Measurements from ENCODE around the gene SNAPC5. TPM values are rescaled to one million over a fixed set of nuclear protein-coding genes. Genes with fewer than 3 reads are reported as not detected.

SNAPC5 gene
- total RNA-seq, 1 donor = 14.2 TPM

- no peak overlapping the region for H3K4me3 ChIP-seq (ENCODE audit: low read depth, low read length)
- TF ChIP-seq, protein P1, sequence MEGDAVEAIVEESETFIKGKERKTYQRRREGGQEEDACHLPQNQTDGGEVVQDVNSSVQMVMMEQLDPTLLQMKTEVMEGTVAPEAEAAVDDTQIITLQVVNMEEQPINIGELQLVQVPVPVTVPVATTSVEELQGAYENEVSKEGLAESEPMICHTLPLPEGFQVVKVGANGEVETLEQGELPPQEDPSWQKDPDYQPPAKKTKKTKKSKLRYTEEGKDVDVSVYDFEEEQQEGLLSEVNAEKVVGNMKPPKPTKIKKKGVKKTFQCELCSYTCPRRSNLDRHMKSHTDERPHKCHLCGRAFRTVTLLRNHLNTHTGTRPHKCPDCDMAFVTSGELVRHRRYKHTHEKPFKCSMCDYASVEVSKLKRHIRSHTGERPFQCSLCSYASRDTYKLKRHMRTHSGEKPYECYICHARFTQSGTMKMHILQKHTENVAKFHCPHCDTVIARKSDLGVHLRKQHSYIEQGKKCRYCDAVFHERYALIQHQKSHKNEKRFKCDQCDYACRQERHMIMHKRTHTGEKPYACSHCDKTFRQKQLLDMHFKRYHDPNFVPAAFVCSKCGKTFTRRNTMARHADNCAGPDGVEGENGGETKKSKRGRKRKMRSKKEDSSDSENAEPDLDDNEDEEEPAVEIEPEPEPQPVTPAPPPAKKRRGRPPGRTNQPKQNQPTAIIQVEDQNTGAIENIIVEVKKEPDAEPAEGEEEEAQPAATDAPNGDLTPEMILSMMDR (IDR thresholded peaks at IDR 0.05; ENCODE audit: insufficient read depth, low read depth, low read length) = no peak
- DNase-seq (ENCODE audit: low read depth) = no peak
Observed at GRCh38 chr15:66491846-66492245, 5.7 kb downstream of the SNAPC5 start.

DNA sequence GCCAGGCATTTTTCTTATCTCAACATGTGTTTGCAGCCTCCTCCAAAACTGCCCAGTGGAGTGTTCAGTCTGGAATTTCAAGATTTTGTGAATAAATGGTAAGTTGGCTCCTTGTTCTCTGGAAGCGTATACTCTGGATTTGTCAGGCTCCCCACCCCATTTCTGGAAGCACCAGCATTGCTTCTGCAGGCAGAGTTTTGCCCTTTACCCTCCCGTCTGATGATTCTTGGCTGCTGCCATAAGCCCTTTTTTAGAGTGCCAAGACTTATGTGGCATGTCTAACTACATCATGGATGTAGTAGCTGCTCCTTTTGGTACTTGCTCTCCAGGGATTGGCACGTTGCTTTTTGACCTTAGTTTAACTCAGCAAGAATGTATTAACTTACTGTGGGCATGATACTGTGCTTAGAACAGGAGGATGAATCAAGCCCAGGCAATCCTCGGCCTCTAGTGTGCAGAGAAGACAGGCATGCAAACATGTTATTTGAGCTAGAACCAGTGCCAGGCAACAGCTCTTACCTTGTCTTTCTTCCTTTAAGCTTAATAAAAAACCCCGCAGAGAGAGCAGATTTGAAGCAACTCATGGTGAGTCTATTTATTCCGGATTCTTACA lies 8.3 kb downstream of the SNAPC5 start:
- DNase-seq (ENCODE audit: low read depth) = no peak
- TF ChIP-seq, protein P1 (IDR thresholded peaks at IDR 0.05; ENCODE audit: insufficient read depth, low read depth, low read length) = no peak

GRCh38 chr15:66488525-66488924 lies 9.0 kb downstream of the SNAPC5 start:
- DNase-seq (ENCODE audit: low read depth) = no peak
- TF ChIP-seq, protein P1 (IDR thresholded peaks at IDR 0.05; ENCODE audit: insufficient read depth, low read depth, low read length) = no peak

More for the DNA sequence above, 8.3 kb downstream of the SNAPC5 start:
- no peak overlapping the region for H3K4me3 ChIP-seq (ENCODE audit: low read depth, low read length)

GRCh38 chr15:66486887-66487286 lies 10.7 kb downstream of the SNAPC5 start:
- H3K4me3 ChIP-seq (ENCODE audit: low read depth, low read length) = no peak overlapping the region
- no peak for DNase-seq (ENCODE audit: low read depth)
- TF ChIP-seq, protein P1 (IDR thresholded peaks at IDR 0.05; ENCODE audit: insufficient read depth, low read depth, low read length) = no peak

More at GRCh38 chr15:66488525-66488924, 9.0 kb downstream of the SNAPC5 start:
- no peak overlapping the region for H3K4me3 ChIP-seq (ENCODE audit: low read depth, low read length)

DNA sequence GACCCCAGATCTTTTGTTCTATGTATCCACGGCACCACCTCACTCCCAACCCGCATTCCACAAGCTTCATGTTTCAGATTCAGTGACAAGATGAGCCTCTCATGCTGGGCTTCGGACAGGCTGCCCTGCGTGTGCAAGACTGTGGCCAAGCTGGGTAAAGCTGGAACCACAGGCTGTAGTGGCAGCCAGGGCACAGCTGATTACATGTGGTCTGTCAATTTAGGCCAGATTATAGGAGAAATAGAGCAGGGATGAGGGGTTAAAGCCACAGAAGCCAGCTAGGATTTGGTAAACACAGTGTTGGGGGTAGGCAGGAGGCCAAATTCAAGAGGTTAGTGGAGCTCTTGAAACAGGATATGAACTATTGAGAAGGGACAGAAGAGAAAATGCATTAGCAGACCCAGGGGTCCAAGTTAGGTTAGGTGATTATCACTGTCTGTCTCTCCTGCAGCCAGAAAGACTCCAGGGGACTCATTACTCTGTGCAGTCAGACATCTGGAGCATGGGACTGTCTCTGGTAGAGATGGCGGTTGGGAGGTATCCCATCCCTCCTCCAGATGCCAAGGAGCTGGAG lies 12.9 kb downstream of the SNAPC5 start:
- DNase-seq (ENCODE audit: low read depth) = no peak
- TF ChIP-seq, protein P1 (IDR thresholded peaks at IDR 0.05; ENCODE audit: insufficient read depth, low read depth, low read length) = no peak
- H3K4me3 ChIP-seq (ENCODE audit: low read depth, low read length) = no peak overlapping the region

GRCh38 chr15:66483131-66483566 lies 14.4 kb downstream of the SNAPC5 start:
- TF ChIP-seq, protein P1 (IDR thresholded peaks at IDR 0.05; ENCODE audit: insufficient read depth, low read depth, low read length) = no peak
- DNase-seq (ENCODE audit: low read depth) = peak; percentile 80
- H3K4me3 ChIP-seq (ENCODE audit: low read depth, low read length) = no peak overlapping the region
